Aorta (tissue), 5 donors: ENCODE results near the gene KRT6C. TPM values are rescaled to one million over a fixed set of nuclear protein-coding genes. Genes with fewer than 3 reads are reported as not detected.

Experiments
- ATAC-seq: fragments of 200-7000 bp; cut with Tn5 transposase; one replicate; pipeline ENCODE4 v1.9.1; 2022; ENCODE audit warnings: moderate library complexity; ENCODE audit not compliant: low FRiP score
- DNase-seq, 2 donors: peaks; one replicate each; pipeline ENCODE4 v3.0.0-alpha.2; 2020
- H3K27ac ChIP-seq, 2 donors: one replicate each; pipeline ENCODE4 v1.5.1; 2013; ENCODE audit warnings: low read length in 2 of 2, mild to moderate bottlenecking in 2 of 2, moderate library complexity in 2 of 2, control low read depth in 1 of 2, inconsistent platforms in 1 of 2, low read depth in 1 of 2
- H3K27me3 ChIP-seq, 2 donors: one replicate each; pipeline ENCODE4 v1.6.1; 2013; ENCODE audit warnings: control low read depth in 1 of 2, low read length in 1 of 2, mild to moderate bottlenecking in 1 of 2, moderate library complexity in 1 of 2; ENCODE audit not compliant: insufficient read depth in 2 of 2, control insufficient read depth in 1 of 2
- H3K36me3 ChIP-seq, 2 donors: one replicate each; pipeline ENCODE4 v1.6.1; 2013; ENCODE audit warnings: control low read depth in 1 of 2, low read length in 1 of 2, mild to moderate bottlenecking in 1 of 2; ENCODE audit not compliant: insufficient read depth in 2 of 2, control insufficient read depth in 1 of 2
- H3K4me1 ChIP-seq, 2 donors: one replicate each; pipeline ENCODE4 v1.6.1; 2013; ENCODE audit warnings: low read length in 2 of 2, control low read depth in 1 of 2, mild to moderate bottlenecking in 1 of 2, moderate library complexity in 1 of 2; ENCODE audit not compliant: insufficient read depth in 2 of 2, control insufficient read depth in 1 of 2
- H3K4me3 ChIP-seq, 2 donors: one replicate each; pipeline ENCODE4 v1.5.1; 2013; ENCODE audit warnings: low read length in 2 of 2, control low read depth in 1 of 2, mild to moderate bottlenecking in 1 of 2
- H3K9me3 ChIP-seq: one replicate; pipeline ENCODE4 v1.6.1; 2013; ENCODE audit warnings: mild to moderate bottlenecking, low read length; ENCODE audit not compliant: control insufficient read depth
- WGBS, 2 donors: extraction: QIAGEN DNeasy Blood & Tissue Kit; methylation state at CpG; one replicate each; pipeline ENCODE4 v1.1.7; 2013; 5-methylcytosine and 5-hydroxymethylcytosine counted together
- intact Hi-C, 2 donors: fragments of 100-400 bp; cut with DNase I; formaldehyde crosslinking; loops; one replicate each; pipeline versions ENCODE4 v1.14.2 to v1.15.0; 2022
- polyA plus RNA-seq, 2 donors: library from polyadenylated mRNA; stranded (reverse); fragments of 200-250 nt; gene quantifications; one replicate each; pipeline ENCODE4 v1.2.3, GENCODE V29; 2013
- total RNA-seq, 2 donors: library from RNA; stranded (reverse); fragmentation: NEBNext Ultra II Directional; extraction: Animal tissue kit (Norgen Biotek cat#: 25700); gene quantifications; one replicate each; pipeline ENCODE4 v1.2.1, GENCODE V29; 2021
- donor health status: healthy with polysubstance abuse.
- donor health status: Bipolar disorder and iron deficiency.
- donor health status: DM: no; HTN: no; CAD: no.
- donor health status: DM: no; HTN: no; CAD: no.
- donor health status: DM: yes; HTN: yes; CAD: no.

The KRT6C gene
- total and polyA plus RNA-seq, 4 donors = 0.08 to 0.25 TPM; not detected in 2

GRCh38 chr12:52486166-52487105, 12.8 kb upstream of the KRT6C start:
- intact Hi-C loops = no loop called here
- no peak for ATAC-seq
- no peak overlapping the region for H3K4me3 ChIP-seq
- H3K9me3 ChIP-seq = no peaks in the 10 kb centered on the region
- no peaks in the 10 kb centered on the region for H3K36me3 ChIP-seq
- no peak for DNase-seq
- no peaks in the 10 kb centered on the region for H3K4me1 ChIP-seq
- no peak overlapping the region for H3K27ac ChIP-seq
- H3K27me3 ChIP-seq = no peaks in the 10 kb centered on the region
- 81 to 84% methylated on average over 5 of the region's 5 CpGs for WGBS, 2 donors

GRCh38 chr12:52480073-52480472, 6.5 kb upstream of the KRT6C start:
- H3K27me3 ChIP-seq = no peaks in the 10 kb centered on the region
- H3K27ac ChIP-seq = no peak overlapping the region
- H3K4me3 ChIP-seq = no peak overlapping the region
- H3K9me3 ChIP-seq = no peaks in the 10 kb centered on the region
- WGBS, 2 donors = 56 to 61% methylated on average over 3 of the region's 3 CpGs
- H3K4me1 ChIP-seq = no peaks in the 10 kb centered on the region
- no peaks in the 10 kb centered on the region for H3K36me3 ChIP-seq
- intact Hi-C loops = no loop called here
- ATAC-seq (no peak), DNase-seq (no peak)

- 45 to 67% methylated on average over 2 of the region's 2 CpGs for WGBS, 2 donors
- DNase-seq = no peak
- H3K4me3 ChIP-seq = no peak overlapping the region
- H3K4me1 ChIP-seq = no peaks in the 10 kb centered on the region
- no peaks in the 10 kb centered on the region for H3K36me3 ChIP-seq
- H3K27ac ChIP-seq = no peak overlapping the region
- H3K27me3 ChIP-seq = no peaks in the 10 kb centered on the region
- no peak for ATAC-seq
- no peaks in the 10 kb centered on the region for H3K9me3 ChIP-seq
- intact Hi-C loops = no loop called here
Observed at GRCh38 chr12:52477651-52478050, 4.0 kb upstream of the KRT6C start.

- Histone ChIP-seq H3K27ac (no peak overlapping the region), H3K4me1 (no peaks in the 10 kb centered on the region), H3K4me3 (no peak overlapping the region), H3K9me3 (no peaks in the 10 kb centered on the region), H3K27me3 (no peaks in the 10 kb centered on the region), H3K36me3 (no peaks in the 10 kb centered on the region)
- no peak for DNase-seq
- intact Hi-C loops = no loop called here
- 88% methylated on average over 2 of the region's 2 CpGs for WGBS, 2 donors
- ATAC-seq = no peak
Observed at GRCh38 chr12:52474212-52474611, 607 bp upstream of the KRT6C start.

- no peaks in the 10 kb centered on the region for H3K36me3 ChIP-seq
- no peaks in the 10 kb centered on the region for H3K4me1 ChIP-seq
- ATAC-seq = no peak
- no peaks in the 10 kb centered on the region for H3K9me3 ChIP-seq
- intact Hi-C loops = no loop called here
- H3K4me3 ChIP-seq = no peak overlapping the region
- peaks cover 0 to 2% of the 10 kb centered on the region in 2 donors for H3K27me3 ChIP-seq
- no peak for DNase-seq
- no peak overlapping the region for H3K27ac ChIP-seq
- 66 to 82% methylated on average over 4 of the region's 4 CpGs for WGBS, 2 donors
Observed at GRCh38 chr12:52469853-52470252, 3.8 kb downstream of the KRT6C start.

- H3K9me3 ChIP-seq = no peaks in the 10 kb centered on the region
- DNase-seq (no peak), ATAC-seq (no peak)
- no peaks in the 10 kb centered on the region for H3K36me3 ChIP-seq
- H3K4me3 ChIP-seq = no peak overlapping the region
- no peaks in the 10 kb centered on the region for H3K4me1 ChIP-seq
- H3K27ac ChIP-seq = no peak overlapping the region
- intact Hi-C loops = no loop called here
- WGBS, 2 donors = 2 to 5% methylated on average over 2 of the region's 2 CpGs
- H3K27me3 ChIP-seq = peaks cover 0 to 2% of the 10 kb centered on the region in 2 donors
Observed at GRCh38 chr12:52464897-52465296, 8.7 kb downstream of the KRT6C start.

- H3K9me3 ChIP-seq = no peaks in the 10 kb centered on the region
- no peak overlapping the region for H3K4me3 ChIP-seq
- H3K27ac ChIP-seq = no peak overlapping the region
- H3K36me3 ChIP-seq = no peaks in the 10 kb centered on the region
- no peak for DNase-seq
- no peak for ATAC-seq
- intact Hi-C loops = no loop called here
- no peaks in the 10 kb centered on the region for H3K4me1 ChIP-seq
- H3K27me3 ChIP-seq = peaks cover 0 to 1% of the 10 kb centered on the region in 2 donors
- 47% methylated on average over 5 of the region's 5 CpGs for WGBS, 2 donors
Observed at GRCh38 chr12:52461693-52462092, 11.9 kb downstream of the KRT6C start.

GRCh38 chr12:52458861-52459260, 14.7 kb downstream of the KRT6C start:
- ATAC-seq = no peak
- intact Hi-C loops = no loop called here
- no peak overlapping the region for H3K27ac ChIP-seq

GRCh38 chr12:52455821-52456220, 17.8 kb downstream of the KRT6C start:
- Histone ChIP-seq H3K4me3 (no peak overlapping the region), H3K36me3 (no peaks in the 10 kb centered on the region), H3K4me1 (no peaks in the 10 kb centered on the region), H3K27ac (no peak overlapping the region), H3K27me3 (no peaks in the 10 kb centered on the region), H3K9me3 (no peaks in the 10 kb centered on the region)
- intact Hi-C loops = no loop called here
- 74 to 88% methylated on average over 1 of the region's 1 CpG for WGBS, 2 donors
- no peak for ATAC-seq
- DNase-seq = no peak

More at GRCh38 chr12:52458861-52459260, 14.7 kb downstream of the KRT6C start:
- DNase-seq = no peak
- Histone ChIP-seq H3K27me3 (no peaks in the 10 kb centered on the region), H3K9me3 (no peaks in the 10 kb centered on the region), H3K4me1 (no peaks in the 10 kb centered on the region), H3K4me3 (no peak overlapping the region), H3K36me3 (no peaks in the 10 kb centered on the region)
- 92 to 96% methylated on average over 5 of the region's 5 CpGs for WGBS, 2 donors
